K562 (cell line): Measurements from ENCODE around the gene IL4R. TPM values are rescaled to one million over a fixed set of nuclear protein-coding genes. Genes with fewer than 3 reads are reported as not detected.

ENCODE experiments used
- GABPA ChIP-seq: fragments of 200-800 bp; sonication (Bioruptor generic); conservative IDR thresholded peaks from 2 replicates; pipeline ENCODE4 v1.6.1; 2016; ENCODE audit warnings: low read depth, missing genetic modification characterization, missing compliant biosample characterization
- HDAC2 ChIP-seq: fragments of 450-650 bp; IDR thresholded peaks from 2 replicates; pipeline ENCODE4 v1.6.1; 2016; ENCODE audit warnings: mild to moderate bottlenecking
- MTA3 ChIP-seq: fragments of 450-650 bp; formaldehyde crosslinking; IDR thresholded peaks from 2 replicates; pipeline ENCODE4 v1.6.1; 2017; ENCODE audit warnings: mild to moderate bottlenecking, borderline replicate concordance
- RBM17 ChIP-seq: fragments of 200-400 bp; formaldehyde crosslinking; IDR thresholded peaks from 2 replicates; pipeline ENCODE4 v1.6.1; 2017; ENCODE audit warnings: low read depth, mild to moderate bottlenecking, low read length, borderline replicate concordance
- SRSF7 ChIP-seq: fragments of 200-400 bp; formaldehyde crosslinking; optimal IDR thresholded peaks from 2 replicates; pipeline ENCODE3; 2017; ENCODE audit warnings: mild to moderate bottlenecking, low read depth, low read length
- SUPT5H ChIP-seq: fragments of 450-650 bp; IDR thresholded peaks from 2 replicates; pipeline ENCODE4 v1.6.1; 2016
- XRCC4 ChIP-seq: IDR thresholded peaks from one replicate; pipeline ENCODE4 v1.6.1; 2011; ENCODE audit not compliant: insufficient read depth, insufficient read length; ENCODE audit errors: extremely low read depth
- ZNF133 ChIP-seq: fragments of 250-450 bp; sonication (Bioruptor Pico); IDR thresholded peaks from 2 replicates; pipeline ENCODE4 v1.4.0; 2020; ENCODE audit warnings: mild to moderate bottlenecking
- ZNF384 ChIP-seq: IDR thresholded peaks from 2 replicates; pipeline ENCODE4 v1.6.1; 2012; ENCODE audit warnings: low read depth, low read length, improper control_type of control experiment
- ZNF717 ChIP-seq: fragments of 250-450 bp; sonication (Bioruptor Pico); IDR thresholded peaks from 2 replicates; pipeline ENCODE4 v1.5.0; 2021
- polyA plus RNA-seq, 8 experiments: library from polyadenylated mRNA; depleted of rRNA in 4 of 8; stranded (reverse) in 5 of 8; unstranded in 3 of 8; fragments of >200 nt; fragmentation: Nextera tagmentation in 2 of 8; fragmentation: Illumina TruSeq in 1 of 8; extraction: Ambion mirVana in 2 of 8; extraction: Trizol in 1 of 8; gene quantifications; 2 replicates each; pipeline versions ENCODE4 v1.2.1 to v1.2.3, GENCODE V29; 2011 to 2014; ENCODE audit warnings: inconsistent platforms in 1 of 8, missing spikeins in 1 of 8
- total RNA-seq, 7 experiments: library from RNA; depleted of rRNA in 6 of 7; stranded (reverse); fragments of >200 nt in 6 of 7; fragmentation: Illumina TruSeq in 2 of 7; extraction: Trizol in 2 of 7; gene quantifications; 2 replicates each; pipeline versions ENCODE4 v1.2.1 to v1.2.3, GENCODE V29; 2011 to 2021; ENCODE audit warnings: low replicate concordance in 1 of 7
- TF ChIP-seq, protein P1 (sequence below): fragments of 250-450 bp; sonication (Bioruptor Pico); IDR thresholded peaks from 2 replicates; pipeline ENCODE4 v1.4.0; 2020
- TF ChIP-seq, protein P2 (sequence below): fragments of 450-650 bp; conservative IDR thresholded peaks from 2 replicates; pipeline ENCODE4 v1.6.1; 2016; ENCODE audit warnings: missing genetic modification characterization, low read depth, mild to moderate bottlenecking, missing compliant biosample characterization, moderate library complexity
- TF ChIP-seq, protein P3 (sequence below): fragments of 200-800 bp; sonication (Bioruptor generic); IDR thresholded peaks from 2 replicates; pipeline ENCODE4 v1.6.1; 2017; ENCODE audit warnings: missing genetic modification characterization, missing compliant biosample characterization
- TF ChIP-seq, protein P4 (sequence below): fragments of 450-650 bp; IDR thresholded peaks from 2 replicates; pipeline ENCODE4 v1.6.1; 2017; ENCODE audit warnings: mild to moderate bottlenecking, moderate library complexity
- TF ChIP-seq, protein P5 (sequence below): fragments of 150-350 bp; IDR thresholded peaks from 2 replicates; pipeline ENCODE4 v1.6.1; 2014; ENCODE audit warnings: low read depth, mild to moderate bottlenecking, low read length, borderline replicate concordance

Gene IL4R
- total and polyA plus RNA-seq, 9 of the 15 experiments (the other 6 are each of a cell fraction or from before 2014, with no cell fraction given): 0.17 to 5.8 (median 3.3) TPM

DNA sequence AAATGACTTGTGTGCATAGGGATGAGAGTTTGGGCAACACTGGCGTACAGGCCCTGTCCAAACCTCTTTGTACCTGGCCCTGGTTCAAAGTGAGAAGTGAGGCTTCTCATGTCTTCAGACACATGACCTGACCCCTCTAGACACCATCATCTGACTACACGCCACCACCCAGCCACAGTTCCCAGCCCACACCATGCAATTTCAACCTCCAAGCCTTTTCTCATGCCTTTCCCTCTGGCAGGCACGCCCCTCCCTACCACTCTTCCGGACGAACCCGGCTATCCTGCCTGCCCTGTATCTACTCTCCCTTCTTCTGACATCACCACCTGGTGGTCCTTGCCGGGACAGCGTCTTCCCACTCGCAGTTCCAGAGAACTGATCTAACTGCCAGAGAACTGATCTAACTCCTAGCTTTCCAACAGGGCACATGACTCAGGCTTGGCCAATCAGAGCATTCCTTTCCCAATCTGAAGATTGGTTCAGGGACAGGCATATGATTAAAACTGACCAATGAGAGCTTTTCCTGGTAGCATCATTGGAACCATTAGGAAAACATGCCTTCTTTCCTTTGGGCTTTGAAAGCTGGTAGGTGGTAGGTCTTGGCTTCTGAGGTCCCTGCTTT, 61.1 kb downstream of the IL4R start (continued):
- TF ChIP-seq, protein P1, sequence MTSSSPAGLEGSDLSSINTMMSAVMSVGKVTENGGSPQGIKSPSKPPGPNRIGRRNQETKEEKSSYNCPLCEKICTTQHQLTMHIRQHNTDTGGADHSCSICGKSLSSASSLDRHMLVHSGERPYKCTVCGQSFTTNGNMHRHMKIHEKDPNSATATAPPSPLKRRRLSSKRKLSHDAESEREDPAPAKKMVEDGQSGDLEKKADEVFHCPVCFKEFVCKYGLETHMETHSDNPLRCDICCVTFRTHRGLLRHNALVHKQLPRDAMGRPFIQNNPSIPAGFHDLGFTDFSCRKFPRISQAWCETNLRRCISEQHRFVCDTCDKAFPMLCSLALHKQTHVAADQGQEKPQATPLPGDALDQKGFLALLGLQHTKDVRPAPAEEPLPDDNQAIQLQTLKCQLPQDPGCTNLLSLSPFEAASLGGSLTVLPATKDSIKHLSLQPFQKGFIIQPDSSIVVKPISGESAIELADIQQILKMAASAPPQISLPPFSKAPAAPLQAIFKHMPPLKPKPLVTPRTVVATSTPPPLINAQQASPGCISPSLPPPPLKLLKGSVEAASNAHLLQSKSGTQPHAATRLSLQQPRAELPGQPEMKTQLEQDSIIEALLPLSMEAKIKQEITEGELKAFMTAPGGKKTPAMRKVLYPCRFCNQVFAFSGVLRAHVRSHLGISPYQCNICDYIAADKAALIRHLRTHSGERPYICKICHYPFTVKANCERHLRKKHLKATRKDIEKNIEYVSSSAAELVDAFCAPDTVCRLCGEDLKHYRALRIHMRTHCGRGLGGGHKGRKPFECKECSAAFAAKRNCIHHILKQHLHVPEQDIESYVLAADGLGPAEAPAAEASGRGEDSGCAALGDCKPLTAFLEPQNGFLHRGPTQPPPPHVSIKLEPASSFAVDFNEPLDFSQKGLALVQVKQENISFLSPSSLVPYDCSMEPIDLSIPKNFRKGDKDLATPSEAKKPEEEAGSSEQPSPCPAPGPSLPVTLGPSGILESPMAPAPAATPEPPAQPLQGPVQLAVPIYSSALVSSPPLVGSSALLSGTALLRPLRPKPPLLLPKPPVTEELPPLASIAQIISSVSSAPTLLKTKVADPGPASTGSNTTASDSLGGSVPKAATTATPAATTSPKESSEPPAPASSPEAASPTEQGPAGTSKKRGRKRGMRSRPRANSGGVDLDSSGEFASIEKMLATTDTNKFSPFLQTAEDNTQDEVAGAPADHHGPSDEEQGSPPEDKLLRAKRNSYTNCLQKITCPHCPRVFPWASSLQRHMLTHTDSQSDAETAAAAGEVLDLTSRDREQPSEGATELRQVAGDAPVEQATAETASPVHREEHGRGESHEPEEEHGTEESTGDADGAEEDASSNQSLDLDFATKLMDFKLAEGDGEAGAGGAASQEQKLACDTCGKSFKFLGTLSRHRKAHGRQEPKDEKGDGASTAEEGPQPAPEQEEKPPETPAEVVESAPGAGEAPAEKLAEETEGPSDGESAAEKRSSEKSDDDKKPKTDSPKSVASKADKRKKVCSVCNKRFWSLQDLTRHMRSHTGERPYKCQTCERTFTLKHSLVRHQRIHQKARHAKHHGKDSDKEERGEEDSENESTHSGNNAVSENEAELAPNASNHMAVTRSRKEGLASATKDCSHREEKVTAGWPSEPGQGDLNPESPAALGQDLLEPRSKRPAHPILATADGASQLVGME: no peak
- TF ChIP-seq, protein P2, sequence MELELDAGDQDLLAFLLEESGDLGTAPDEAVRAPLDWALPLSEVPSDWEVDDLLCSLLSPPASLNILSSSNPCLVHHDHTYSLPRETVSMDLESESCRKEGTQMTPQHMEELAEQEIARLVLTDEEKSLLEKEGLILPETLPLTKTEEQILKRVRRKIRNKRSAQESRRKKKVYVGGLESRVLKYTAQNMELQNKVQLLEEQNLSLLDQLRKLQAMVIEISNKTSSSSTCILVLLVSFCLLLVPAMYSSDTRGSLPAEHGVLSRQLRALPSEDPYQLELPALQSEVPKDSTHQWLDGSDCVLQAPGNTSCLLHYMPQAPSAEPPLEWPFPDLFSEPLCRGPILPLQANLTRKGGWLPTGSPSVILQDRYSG: no peak
- no peak for TF ChIP-seq XRCC4
- TF ChIP-seq, protein P3, sequence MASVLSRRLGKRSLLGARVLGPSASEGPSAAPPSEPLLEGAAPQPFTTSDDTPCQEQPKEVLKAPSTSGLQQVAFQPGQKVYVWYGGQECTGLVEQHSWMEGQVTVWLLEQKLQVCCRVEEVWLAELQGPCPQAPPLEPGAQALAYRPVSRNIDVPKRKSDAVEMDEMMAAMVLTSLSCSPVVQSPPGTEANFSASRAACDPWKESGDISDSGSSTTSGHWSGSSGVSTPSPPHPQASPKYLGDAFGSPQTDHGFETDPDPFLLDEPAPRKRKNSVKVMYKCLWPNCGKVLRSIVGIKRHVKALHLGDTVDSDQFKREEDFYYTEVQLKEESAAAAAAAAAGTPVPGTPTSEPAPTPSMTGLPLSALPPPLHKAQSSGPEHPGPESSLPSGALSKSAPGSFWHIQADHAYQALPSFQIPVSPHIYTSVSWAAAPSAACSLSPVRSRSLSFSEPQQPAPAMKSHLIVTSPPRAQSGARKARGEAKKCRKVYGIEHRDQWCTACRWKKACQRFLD (CRISPR knock-in tag): no peak
- no peak for TF ChIP-seq MTA3
- TF ChIP-seq, protein P4, sequence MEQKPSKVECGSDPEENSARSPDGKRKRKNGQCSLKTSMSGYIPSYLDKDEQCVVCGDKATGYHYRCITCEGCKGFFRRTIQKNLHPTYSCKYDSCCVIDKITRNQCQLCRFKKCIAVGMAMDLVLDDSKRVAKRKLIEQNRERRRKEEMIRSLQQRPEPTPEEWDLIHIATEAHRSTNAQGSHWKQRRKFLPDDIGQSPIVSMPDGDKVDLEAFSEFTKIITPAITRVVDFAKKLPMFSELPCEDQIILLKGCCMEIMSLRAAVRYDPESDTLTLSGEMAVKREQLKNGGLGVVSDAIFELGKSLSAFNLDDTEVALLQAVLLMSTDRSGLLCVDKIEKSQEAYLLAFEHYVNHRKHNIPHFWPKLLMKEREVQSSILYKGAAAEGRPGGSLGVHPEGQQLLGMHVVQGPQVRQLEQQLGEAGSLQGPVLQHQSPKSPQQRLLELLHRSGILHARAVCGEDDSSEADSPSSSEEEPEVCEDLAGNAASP: no peak
- no peak for TF ChIP-seq SRSF7
- no peak for TF ChIP-seq ZNF717
- TF ChIP-seq, protein P5, sequence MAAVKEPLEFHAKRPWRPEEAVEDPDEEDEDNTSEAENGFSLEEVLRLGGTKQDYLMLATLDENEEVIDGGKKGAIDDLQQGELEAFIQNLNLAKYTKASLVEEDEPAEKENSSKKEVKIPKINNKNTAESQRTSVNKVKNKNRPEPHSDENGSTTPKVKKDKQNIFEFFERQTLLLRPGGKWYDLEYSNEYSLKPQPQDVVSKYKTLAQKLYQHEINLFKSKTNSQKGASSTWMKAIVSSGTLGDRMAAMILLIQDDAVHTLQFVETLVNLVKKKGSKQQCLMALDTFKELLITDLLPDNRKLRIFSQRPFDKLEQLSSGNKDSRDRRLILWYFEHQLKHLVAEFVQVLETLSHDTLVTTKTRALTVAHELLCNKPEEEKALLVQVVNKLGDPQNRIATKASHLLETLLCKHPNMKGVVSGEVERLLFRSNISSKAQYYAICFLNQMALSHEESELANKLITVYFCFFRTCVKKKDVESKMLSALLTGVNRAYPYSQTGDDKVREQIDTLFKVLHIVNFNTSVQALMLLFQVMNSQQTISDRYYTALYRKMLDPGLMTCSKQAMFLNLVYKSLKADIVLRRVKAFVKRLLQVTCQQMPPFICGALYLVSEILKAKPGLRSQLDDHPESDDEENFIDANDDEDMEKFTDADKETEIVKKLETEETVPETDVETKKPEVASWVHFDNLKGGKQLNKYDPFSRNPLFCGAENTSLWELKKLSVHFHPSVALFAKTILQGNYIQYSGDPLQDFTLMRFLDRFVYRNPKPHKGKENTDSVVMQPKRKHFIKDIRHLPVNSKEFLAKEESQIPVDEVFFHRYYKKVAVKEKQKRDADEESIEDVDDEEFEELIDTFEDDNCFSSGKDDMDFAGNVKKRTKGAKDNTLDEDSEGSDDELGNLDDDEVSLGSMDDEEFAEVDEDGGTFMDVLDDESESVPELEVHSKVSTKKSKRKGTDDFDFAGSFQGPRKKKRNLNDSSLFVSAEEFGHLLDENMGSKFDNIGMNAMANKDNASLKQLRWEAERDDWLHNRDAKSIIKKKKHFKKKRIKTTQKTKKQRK: no peak
- no peak for TF ChIP-seq HDAC2
- no peak for TF ChIP-seq RBM17
- TF ChIP-seq ZNF133 (CRISPR knock-in tag): no peak
- TF ChIP-seq SUPT5H: no peak
- no peak for TF ChIP-seq GABPA (tag)
- no peak for TF ChIP-seq ZNF384
